ENCODE results near the gene IGFL4. TPM values are rescaled to one million over a fixed set of nuclear protein-coding genes. Genes with fewer than 3 reads are reported as not detected.

The IGFL4 gene
- total RNA-seq, 1 donor from 2014 or later, result 0.20 TPM

- Mint-ChIP-seq H3K4me3 (ENCODE audit: unreplicated experiment) (no peak overlapping the region), H3K27me3 (ENCODE audit: unreplicated experiment) (peaks cover 4% of the 10 kb centered on the region), H3K36me3 (ENCODE audit: unreplicated experiment) (peaks cover 9% of the 10 kb centered on the region), H3K9me3 (ENCODE audit: unreplicated experiment) (no peaks in the 10 kb centered on the region), H3K4me1 (ENCODE audit: low read depth, unreplicated experiment) (no peaks in the 10 kb centered on the region), H3K27ac (ENCODE audit: unreplicated experiment) (no peak overlapping the region)
- DNase-seq, result no peak
- no peak for TF ChIP-seq CTCF (IDR thresholded peaks at IDR 0.05; ENCODE audit: partially characterized antibody, unreplicated experiment)
These were observed 8.2 kb downstream of the IGFL4 start for GRCh38 chr19:46032597-46033025.

- H3K4me1 Mint-ChIP-seq (ENCODE audit: low read depth, unreplicated experiment), result no peaks in the 10 kb centered on the region
These were observed 8.8 kb downstream of the IGFL4 start for GRCh38 chr19:46031781-46032596.

GRCh38 chr19:46030812-46031550 is 9.8 kb downstream of the IGFL4 start:
- no peaks in the 10 kb centered on the region for H3K4me1 Mint-ChIP-seq (ENCODE audit: low read depth, unreplicated experiment)
- H3K4me3 Mint-ChIP-seq (ENCODE audit: unreplicated experiment), result no peak overlapping the region
- H3K27me3 Mint-ChIP-seq (ENCODE audit: unreplicated experiment), result peaks cover 4% of the 10 kb centered on the region
- H3K36me3 Mint-ChIP-seq (ENCODE audit: unreplicated experiment), result peaks cover 10% of the 10 kb centered on the region
- no peak overlapping the region for H3K27ac Mint-ChIP-seq (ENCODE audit: unreplicated experiment)
- no peak for DNase-seq
- TF ChIP-seq CTCF (IDR thresholded peaks at IDR 0.05; ENCODE audit: partially characterized antibody, unreplicated experiment), result no peak
- no peaks in the 10 kb centered on the region for H3K9me3 Mint-ChIP-seq (ENCODE audit: unreplicated experiment)

More at GRCh38 chr19:46031781-46032596, 8.8 kb downstream of the IGFL4 start:
- H3K27me3 Mint-ChIP-seq (ENCODE audit: unreplicated experiment), result peaks cover 4% of the 10 kb centered on the region
- H3K27ac Mint-ChIP-seq (ENCODE audit: unreplicated experiment), result no peak overlapping the region
- no peak for DNase-seq
- H3K4me3 Mint-ChIP-seq (ENCODE audit: unreplicated experiment), result no peak overlapping the region
- no peaks in the 10 kb centered on the region for H3K9me3 Mint-ChIP-seq (ENCODE audit: unreplicated experiment)
- no peak for TF ChIP-seq CTCF (IDR thresholded peaks at IDR 0.05; ENCODE audit: partially characterized antibody, unreplicated experiment)
- peaks cover 5% of the 10 kb centered on the region for H3K36me3 Mint-ChIP-seq (ENCODE audit: unreplicated experiment)

- Mint-ChIP-seq H3K27ac (ENCODE audit: unreplicated experiment) (no peak overlapping the region), H3K27me3 (ENCODE audit: unreplicated experiment) (peaks cover 2% of the 10 kb centered on the region), H3K9me3 (ENCODE audit: unreplicated experiment) (peaks cover 2% of the 10 kb centered on the region), H3K4me3 (ENCODE audit: unreplicated experiment) (no peak overlapping the region), H3K4me1 (ENCODE audit: low read depth, unreplicated experiment) (peaks cover 6% of the 10 kb centered on the region), H3K36me3 (ENCODE audit: unreplicated experiment) (peaks cover 18% of the 10 kb centered on the region)
- no peak for DNase-seq
- TF ChIP-seq CTCF (IDR thresholded peaks at IDR 0.05; ENCODE audit: partially characterized antibody, unreplicated experiment), result no peak
These were observed 15.0 kb downstream of the IGFL4 start for GRCh38 chr19:46025835-46026234.
